Measurements from ENCODE around the gene SCAF1. TPM values are rescaled to one million over a fixed set of nuclear protein-coding genes. Genes with fewer than 3 reads are reported as not detected.

The SCAF1 gene
- total RNA-seq, 2 donors from 2014 or later = 47.9 to 80.8 TPM

GRCh38 chr19:49679771-49680413 lies 37.9 kb downstream of the SCAF1 start:
- no peaks in the 10 kb centered on the region for H3K27me3 ChIP-seq (replicated peaks; ENCODE audit: insufficient read depth)
- WGBS = 55% methylated on average over 10 of the region's 10 CpGs
- intact Hi-C loops (cut with DNase I) = loop anchor here (5.0 kb wide), 2 partner anchors 87 to 88 kb away; partner anchors contain the start of genes AP2A1 and PRR12
- peak overlapping the region in 1 of 2 donors; percentile 62 for H3K27ac ChIP-seq
- H3K36me3 ChIP-seq = peaks cover 9 to 12% of the 10 kb centered on the region in 2 donors
- no peak overlapping the region for H3K4me3 ChIP-seq
- peaks cover 11% of the 10 kb centered on the region for H3K4me1 ChIP-seq (replicated peaks)
- TF ChIP-seq POLR2AphosphoS5 (IDR thresholded peaks at IDR 0.05) = no peak
- TF ChIP-seq CTCF (IDR thresholded peaks at IDR 0.05) = no peak
- TF ChIP-seq POLR2A (IDR thresholded peaks at IDR 0.05) = no peak
- no peak for DNase-seq (ENCODE audit: low spot score)
- no peaks in the 10 kb centered on the region for H3K9me3 ChIP-seq

- no peaks in the 10 kb centered on the region for H3K9me3 ChIP-seq
- H3K4me3 ChIP-seq = no peak overlapping the region
- H3K4me1 ChIP-seq (replicated peaks) = peaks cover 11% of the 10 kb centered on the region
- H3K36me3 ChIP-seq = peaks cover 9 to 16% of the 10 kb centered on the region in 2 donors
- peak; percentile 79 for DNase-seq (ENCODE audit: low spot score)
- peak; percentile 82 for TF ChIP-seq POLR2AphosphoS5 (IDR thresholded peaks at IDR 0.05)
- TF ChIP-seq CTCF (IDR thresholded peaks at IDR 0.05) = peak; percentile 98
- no peak for TF ChIP-seq POLR2A (IDR thresholded peaks at IDR 0.05)
- peak overlapping the region; percentile 25 to 62 for H3K27ac ChIP-seq
- intact Hi-C loops (cut with DNase I) = no loop called here
- WGBS = 34% methylated on average over 38 of the region's 40 CpGs
- H3K27me3 ChIP-seq (replicated peaks; ENCODE audit: insufficient read depth) = no peaks in the 10 kb centered on the region
Measured at GRCh38 chr19:49680421-49681351, 38.7 kb downstream of the SCAF1 start.

- intact Hi-C loops (cut with DNase I) = no loop called here
- peaks cover 9 to 24% of the 10 kb centered on the region in 2 donors for H3K36me3 ChIP-seq
- no peak overlapping the region for H3K27ac ChIP-seq
- TF ChIP-seq POLR2A (IDR thresholded peaks at IDR 0.05) = no peak
- no peak for TF ChIP-seq POLR2AphosphoS5 (IDR thresholded peaks at IDR 0.05)
- TF ChIP-seq CTCF (IDR thresholded peaks at IDR 0.05) = no peak
- no peaks in the 10 kb centered on the region for H3K27me3 ChIP-seq (replicated peaks; ENCODE audit: insufficient read depth)
- DNase-seq (ENCODE audit: low spot score) = no peak
- peaks cover 11% of the 10 kb centered on the region for H3K4me1 ChIP-seq (replicated peaks)
- no peak overlapping the region for H3K4me3 ChIP-seq
- 91% methylated on average over 19 of the region's 19 CpGs for WGBS
- no peaks in the 10 kb centered on the region for H3K9me3 ChIP-seq
Measured at GRCh38 chr19:49681830-49682229, 39.8 kb downstream of the SCAF1 start.

- TF ChIP-seq POLR2AphosphoS5 (IDR thresholded peaks at IDR 0.05) = no peak
- no peak for TF ChIP-seq CTCF (IDR thresholded peaks at IDR 0.05)
- TF ChIP-seq POLR2A (IDR thresholded peaks at IDR 0.05) = no peak
- intact Hi-C loops (cut with DNase I) = no loop called here
- H3K27me3 ChIP-seq (replicated peaks; ENCODE audit: insufficient read depth) = no peaks in the 10 kb centered on the region
- H3K36me3 ChIP-seq = peaks cover 9 to 28% of the 10 kb centered on the region in 2 donors
- no peak for DNase-seq (ENCODE audit: low spot score)
- no peaks in the 10 kb centered on the region for H3K9me3 ChIP-seq
- H3K4me3 ChIP-seq = no peak overlapping the region
- WGBS = 77% methylated on average over 8 of the region's 8 CpGs
- no peak overlapping the region for H3K27ac ChIP-seq
- H3K4me1 ChIP-seq (replicated peaks) = peaks cover 11% of the 10 kb centered on the region
Measured at GRCh38 chr19:49682274-49682673, 40.3 kb downstream of the SCAF1 start.

Measured in prostate gland (tissue), 2 donors.